ENCODE data around the gene IRAK4. TPM values are rescaled to one million over a fixed set of nuclear protein-coding genes. Genes with fewer than 3 reads are reported as not detected.

Gene IRAK4
- total and polyA plus RNA-seq, 2 donors from 2014 or later: 10.1 to 29.7 TPM

- Histone ChIP-seq H3K4me1 (ENCODE audit: control insufficient read depth in 2 of 3, insufficient read depth in 2 of 3, low read depth in 1 of 3, low read length in 3 of 3) (peaks cover 0 to 3% (median 0%) of the 10 kb centered on the region in 3 donors), H3K4me3 (ENCODE audit: low read length in 3 of 3) (peak overlapping the region; percentile 79 to 87 (median 82)), H3K9me3 (ENCODE audit: control insufficient read depth in 2 of 3, insufficient read depth in 1 of 3, low read length in 3 of 3) (no peaks in the 10 kb centered on the region), H3K27me3 (ENCODE audit: control insufficient read depth, insufficient read depth, low read length) (no peaks in the 10 kb centered on the region), H3K9ac (ENCODE audit: low read length in 3 of 3) (peak overlapping the region; percentile 76 to 83 (median 82)), H3K36me3 (ENCODE audit: control insufficient read depth in 2 of 3, insufficient read depth in 3 of 3, low read length in 3 of 3) (peaks cover 0 to 4% (median 0%) of the 10 kb centered on the region in 3 donors), H3K27ac (ENCODE audit: low read depth in 2 of 2, low read length in 2 of 2) (peak overlapping the region; percentile 96 to 99)
- intact Hi-C loops (cut with DNase I): no loop called here
- no peak for FAIRE-seq
- no peak for TF ChIP-seq CTCF (IDR thresholded peaks at IDR 0.05; ENCODE audit: borderline replicate concordance, extremely low read depth, insufficient read depth)
- DNase-seq: no peak
Measured at GRCh38 chr12:43806737-43807072, 48.0 kb downstream of the IRAK4 start.

- no peak for TF ChIP-seq CTCF (IDR thresholded peaks at IDR 0.05; ENCODE audit: borderline replicate concordance, extremely low read depth, insufficient read depth)
- Histone ChIP-seq H3K4me1 (ENCODE audit: control insufficient read depth in 2 of 3, insufficient read depth in 2 of 3, low read depth in 1 of 3, low read length in 3 of 3) (peaks cover 0 to 3% (median 0%) of the 10 kb centered on the region in 3 donors), H3K4me3 (ENCODE audit: low read length in 3 of 3) (peak overlapping the region in 1 of 3 donors; percentile 79), H3K27ac (ENCODE audit: low read depth in 2 of 2, low read length in 2 of 2) (no peak overlapping the region), H3K27me3 (ENCODE audit: control insufficient read depth, insufficient read depth, low read length) (no peaks in the 10 kb centered on the region), H3K9ac (ENCODE audit: low read length in 3 of 3) (no peak overlapping the region), H3K36me3 (ENCODE audit: control insufficient read depth in 2 of 3, insufficient read depth in 3 of 3, low read length in 3 of 3) (peaks cover 0 to 4% (median 0%) of the 10 kb centered on the region in 3 donors), H3K9me3 (ENCODE audit: control insufficient read depth in 2 of 3, insufficient read depth in 1 of 3, low read length in 3 of 3) (no peaks in the 10 kb centered on the region)
- intact Hi-C loops (cut with DNase I): no loop called here
- no peak for DNase-seq
- FAIRE-seq: no peak
Measured at GRCh38 chr12:43807386-43807785, 48.6 kb downstream of the IRAK4 start.

GRCh38 chr12:43812057-43812456, 53.3 kb downstream of the IRAK4 start:
- no peak overlapping the region for H3K27ac ChIP-seq (ENCODE audit: low read depth in 2 of 2, low read length in 2 of 2)
- intact Hi-C loops (cut with DNase I): no loop called here
- no peak overlapping the region for H3K4me3 ChIP-seq (ENCODE audit: low read length in 3 of 3)
- no peaks in the 10 kb centered on the region for H3K9me3 ChIP-seq (ENCODE audit: control insufficient read depth in 2 of 3, insufficient read depth in 1 of 3, low read length in 3 of 3)
- no peaks in the 10 kb centered on the region for H3K36me3 ChIP-seq (ENCODE audit: control insufficient read depth in 2 of 3, insufficient read depth in 3 of 3, low read length in 3 of 3)
- FAIRE-seq: no peak
- DNase-seq: no peak
- TF ChIP-seq CTCF (IDR thresholded peaks at IDR 0.05; ENCODE audit: borderline replicate concordance, extremely low read depth, insufficient read depth): no peak
- no peak overlapping the region for H3K9ac ChIP-seq (ENCODE audit: low read length in 3 of 3)
- no peaks in the 10 kb centered on the region for H3K27me3 ChIP-seq (ENCODE audit: control insufficient read depth, insufficient read depth, low read length)
- H3K4me1 ChIP-seq (ENCODE audit: control insufficient read depth in 2 of 3, insufficient read depth in 2 of 3, low read depth in 1 of 3, low read length in 3 of 3): no peaks in the 10 kb centered on the region

- Histone ChIP-seq H3K36me3 (ENCODE audit: control insufficient read depth in 2 of 3, insufficient read depth in 3 of 3, low read length in 3 of 3) (no peaks in the 10 kb centered on the region), H3K27ac (ENCODE audit: low read depth in 2 of 2, low read length in 2 of 2) (no peak overlapping the region), H3K4me1 (ENCODE audit: control insufficient read depth in 2 of 3, insufficient read depth in 2 of 3, low read depth in 1 of 3, low read length in 3 of 3) (no peaks in the 10 kb centered on the region), H3K4me3 (ENCODE audit: low read length in 3 of 3) (no peak overlapping the region), H3K9ac (ENCODE audit: low read length in 3 of 3) (no peak overlapping the region), H3K9me3 (ENCODE audit: control insufficient read depth in 2 of 3, insufficient read depth in 1 of 3, low read length in 3 of 3) (no peaks in the 10 kb centered on the region), H3K27me3 (ENCODE audit: control insufficient read depth, insufficient read depth, low read length) (no peaks in the 10 kb centered on the region)
- intact Hi-C loops (cut with DNase I): no loop called here
- no peak for TF ChIP-seq CTCF (IDR thresholded peaks at IDR 0.05; ENCODE audit: borderline replicate concordance, extremely low read depth, insufficient read depth)
- DNase-seq (no peak), FAIRE-seq (no peak)
Measured at GRCh38 chr12:43812926-43813325, 54.2 kb downstream of the IRAK4 start.
